Endometrial microvascular endothelial cells (primary cell): ENCODE results near the gene ROR1. TPM values are rescaled to one million over a fixed set of nuclear protein-coding genes. Genes with fewer than 3 reads are reported as not detected.
"Not testable (repeated sequence)": the region's sequence is repeated elsewhere in the genome, so short reads cannot be mapped to it uniquely, and the experiment has no call there.

Experiments used
- in situ Hi-C: cut with HindIII; loops from 2 replicates; pipeline ENCODE4 v1.10.0; 2017; ENCODE audit warnings: low sequenced_read_pairs, low pct_unique_long_range_greater_than_20kb; ENCODE audit errors: inconsistent ontology term
- total RNA-seq: library from RNA; depleted of rRNA; stranded (reverse); fragments of >200 nt; gene quantifications from one replicate; pipeline ENCODE4 v1.2.3, GENCODE V29; 2015; ENCODE audit errors: inconsistent ontology term

ROR1 gene
- total RNA-seq, 1 donor from 2014 or later = 3.1 TPM

- in situ Hi-C loops = no loop called here
Measured at GRCh38 chr1:63817152-63817667, 43.4 kb downstream of the ROR1 start.

- in situ Hi-C loops = no loop called here
Measured at GRCh38 chr1:63817700-63818099, 43.9 kb downstream of the ROR1 start.

GRCh38 chr1:63818567-63819325 lies 44.9 kb downstream of the ROR1 start:
- in situ Hi-C loops = no loop called here

- in situ Hi-C loops = no loop called here
Measured at GRCh38 chr1:63819795-63820194, 46.0 kb downstream of the ROR1 start.

- in situ Hi-C loops = no loop called here
Measured at GRCh38 chr1:63821091-63822005, 47.5 kb downstream of the ROR1 start.

GRCh38 chr1:63822540-63822939 lies 48.7 kb downstream of the ROR1 start:
- in situ Hi-C loops = no loop called here

GRCh38 chr1:63824451-63824850 lies 50.6 kb downstream of the ROR1 start:
- in situ Hi-C loops = no loop called here

- in situ Hi-C loops = no loop called here
Measured at GRCh38 chr1:63825111-63825510, 51.3 kb downstream of the ROR1 start.

- in situ Hi-C loops = not testable (repeated sequence)
Measured at GRCh38 chr1:63826246-63826861, 52.5 kb downstream of the ROR1 start.

GRCh38 chr1:63827411-63828321 lies 53.8 kb downstream of the ROR1 start:
- in situ Hi-C loops = no loop called here

- in situ Hi-C loops = no loop called here
Measured at GRCh38 chr1:63828322-63829044, 54.7 kb downstream of the ROR1 start.

GRCh38 chr1:63829349-63830327 lies 55.8 kb downstream of the ROR1 start:
- in situ Hi-C loops = no loop called here

GRCh38 chr1:63831409-63831808 lies 57.6 kb downstream of the ROR1 start:
- in situ Hi-C loops = no loop called here

- in situ Hi-C loops = no loop called here
Measured at GRCh38 chr1:63833363-63834119, 59.7 kb downstream of the ROR1 start.

GRCh38 chr1:63835128-63835527 lies 61.3 kb downstream of the ROR1 start:
- in situ Hi-C loops = no loop called here

- in situ Hi-C loops = no loop called here
Measured at GRCh38 chr1:63836374-63836773, 62.6 kb downstream of the ROR1 start.
